Measurements from ENCODE around the gene SHMT1.
"Not testable (repeated sequence)": the region's sequence is repeated elsewhere in the genome, so short reads cannot be mapped to it uniquely, and the experiment has no call there.

SHMT1 gene

DNA sequence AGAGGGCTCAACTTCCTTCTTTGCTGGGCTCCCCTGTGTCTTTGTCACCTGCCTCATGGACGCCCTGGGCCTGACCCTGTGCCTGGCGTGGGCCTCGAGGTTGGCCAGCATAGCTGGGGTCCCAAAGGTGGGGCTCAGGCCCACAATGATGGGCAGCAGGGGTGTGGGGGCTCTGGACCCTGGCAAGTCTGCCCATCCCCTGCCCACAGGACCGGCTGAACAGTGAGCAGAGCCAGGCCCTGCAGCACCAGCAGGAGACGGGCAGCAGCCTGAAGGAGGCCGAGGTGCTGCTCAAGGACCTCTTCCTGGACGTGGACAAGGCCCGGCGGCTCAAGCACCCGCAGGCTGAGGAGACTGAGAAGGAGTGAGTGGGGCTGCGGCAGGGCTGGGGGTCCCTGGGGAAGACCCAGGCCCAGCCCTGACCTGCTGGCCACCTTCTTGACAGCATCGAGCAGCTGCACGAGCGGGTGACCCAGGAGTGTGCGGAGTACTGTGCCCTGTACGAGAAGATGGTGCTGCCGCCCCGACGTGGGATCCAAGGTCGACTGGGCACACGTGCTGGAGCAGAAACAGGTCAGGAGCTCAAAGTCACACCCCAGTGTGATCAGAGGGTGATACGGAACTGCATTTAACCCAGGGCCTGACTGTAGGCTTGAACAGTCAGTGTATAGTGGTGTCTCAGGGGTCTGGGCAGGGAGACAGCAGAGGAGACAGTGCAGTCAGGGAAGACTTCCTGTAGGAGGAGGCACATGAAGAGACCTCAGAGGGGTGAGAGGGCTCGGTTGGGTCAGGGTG is 18.0 kb upstream of the SHMT1 start (continued):
- TF ChIP-seq ZFP30 (CRISPR knock-in tag; IDR thresholded peaks at IDR 0.05) (no peak), ZNF70 (CRISPR knock-in tag; IDR thresholded peaks at IDR 0.05) (no peak), ZC3H10 (CRISPR knock-in tag; IDR thresholded peaks at IDR 0.05) (no peak), ZNF565 (CRISPR knock-in tag; conservative IDR thresholded peaks at IDR 0.05; ENCODE audit: low read depth) (no peak), GLIS3 (CRISPR knock-in tag; IDR thresholded peaks at IDR 0.05) (no peak), ARNTL (CRISPR knock-in tag; IDR thresholded peaks at IDR 0.05; ENCODE audit: borderline replicate concordance, low read depth) (no peak)

DNA sequence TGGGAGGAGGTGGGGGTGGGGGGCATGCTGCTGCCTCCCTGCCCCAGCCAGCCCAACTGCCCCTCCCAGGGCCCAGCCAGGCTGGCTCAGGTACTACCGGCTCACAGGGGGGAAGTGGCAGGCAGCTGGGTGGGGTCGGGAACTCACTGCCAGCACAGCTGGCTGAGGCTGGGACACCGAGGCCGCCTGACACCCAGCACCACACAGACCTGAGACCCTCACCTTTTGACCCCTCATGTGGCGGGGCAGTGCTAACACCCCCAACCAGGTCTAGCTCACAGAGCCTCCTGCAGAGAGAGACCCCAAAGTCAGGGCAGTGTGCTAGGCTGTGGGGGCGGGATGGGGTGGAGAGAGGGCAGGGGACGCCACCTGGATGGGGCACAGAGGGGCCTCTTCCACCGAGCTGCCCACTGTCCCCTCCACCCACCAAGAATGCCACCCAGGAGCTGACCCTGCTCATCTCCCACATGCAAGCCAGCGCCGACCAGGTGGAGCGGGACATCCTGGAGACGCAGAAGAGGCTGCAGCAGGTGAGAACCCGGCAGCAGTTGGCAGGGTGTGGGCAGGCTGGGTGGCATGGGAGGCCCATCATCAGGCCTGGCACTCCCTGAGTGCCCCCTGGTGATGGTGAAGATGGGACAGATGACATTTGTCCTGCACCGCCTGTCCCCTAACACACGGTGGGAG is 17.3 kb upstream of the SHMT1 start:
- TF ChIP-seq SNAI2 (CRISPR knock-in tag; IDR thresholded peaks at IDR 0.05) (no peak), RARB (CRISPR knock-in tag; IDR thresholded peaks at IDR 0.05) (no peak), ARNTL (CRISPR knock-in tag; IDR thresholded peaks at IDR 0.05; ENCODE audit: borderline replicate concordance, low read depth) (no peak), ZNF565 (CRISPR knock-in tag; conservative IDR thresholded peaks at IDR 0.05; ENCODE audit: low read depth) (no peak)
- TF ChIP-seq, protein P1, sequence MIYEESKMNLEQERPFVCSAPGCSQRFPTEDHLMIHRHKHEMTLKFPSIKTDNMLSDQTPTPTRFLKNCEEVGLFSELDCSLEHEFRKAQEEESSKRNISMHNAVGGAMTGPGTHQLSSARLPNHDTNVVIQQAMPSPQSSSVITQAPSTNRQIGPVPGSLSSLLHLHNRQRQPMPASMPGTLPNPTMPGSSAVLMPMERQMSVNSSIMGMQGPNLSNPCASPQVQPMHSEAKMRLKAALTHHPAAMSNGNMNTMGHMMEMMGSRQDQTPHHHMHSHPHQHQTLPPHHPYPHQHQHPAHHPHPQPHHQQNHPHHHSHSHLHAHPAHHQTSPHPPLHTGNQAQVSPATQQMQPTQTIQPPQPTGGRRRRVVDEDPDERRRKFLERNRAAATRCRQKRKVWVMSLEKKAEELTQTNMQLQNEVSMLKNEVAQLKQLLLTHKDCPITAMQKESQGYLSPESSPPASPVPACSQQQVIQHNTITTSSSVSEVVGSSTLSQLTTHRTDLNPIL (CRISPR knock-in tag; IDR thresholded peaks at IDR 0.05; ENCODE audit: low read depth) = no peak
- no peak for ATAC-seq

DNA sequence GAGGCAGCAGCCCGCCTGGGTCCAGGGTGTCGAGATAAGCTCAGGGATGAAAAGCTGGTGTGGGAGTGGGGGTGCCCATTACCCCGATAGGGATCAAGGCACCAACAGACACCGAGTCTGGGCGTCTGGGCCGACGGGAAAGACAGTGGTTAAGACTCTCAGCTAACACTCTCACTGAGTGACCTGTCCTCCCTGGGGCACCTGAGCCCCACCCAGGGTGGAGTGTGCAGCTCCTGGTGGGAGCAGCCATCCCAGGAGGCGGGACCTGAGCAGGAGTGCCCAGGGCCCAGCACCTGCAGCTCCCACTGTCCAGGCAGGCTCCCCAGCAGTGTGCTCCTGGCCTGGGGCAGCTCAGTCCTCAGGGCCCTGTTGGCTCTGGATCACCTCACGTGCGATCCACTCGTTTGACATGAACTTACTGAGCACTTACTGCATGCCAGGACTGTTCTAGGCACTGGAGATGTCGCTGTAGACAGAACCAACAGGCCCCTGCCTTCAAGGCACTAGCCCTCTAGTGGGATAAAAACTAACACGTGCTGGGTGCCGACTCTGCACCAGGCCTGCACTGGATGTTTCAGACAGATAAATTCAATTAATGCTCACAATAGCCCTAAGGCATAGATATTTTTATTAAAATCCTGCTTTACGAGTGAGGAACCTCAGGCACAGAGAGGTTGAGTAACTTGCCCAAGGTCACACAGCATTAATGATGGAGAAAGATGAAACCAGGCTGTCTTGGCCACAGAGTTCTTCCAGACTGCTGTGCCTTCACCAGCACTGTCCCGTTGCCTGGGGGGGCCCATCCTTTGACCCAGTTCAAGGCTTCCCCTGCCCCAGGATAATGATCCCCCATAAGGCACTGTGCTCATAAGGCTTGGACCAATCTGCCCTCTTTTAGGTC is 16.1 kb upstream of the SHMT1 start:
- TF ChIP-seq, protein P2, sequence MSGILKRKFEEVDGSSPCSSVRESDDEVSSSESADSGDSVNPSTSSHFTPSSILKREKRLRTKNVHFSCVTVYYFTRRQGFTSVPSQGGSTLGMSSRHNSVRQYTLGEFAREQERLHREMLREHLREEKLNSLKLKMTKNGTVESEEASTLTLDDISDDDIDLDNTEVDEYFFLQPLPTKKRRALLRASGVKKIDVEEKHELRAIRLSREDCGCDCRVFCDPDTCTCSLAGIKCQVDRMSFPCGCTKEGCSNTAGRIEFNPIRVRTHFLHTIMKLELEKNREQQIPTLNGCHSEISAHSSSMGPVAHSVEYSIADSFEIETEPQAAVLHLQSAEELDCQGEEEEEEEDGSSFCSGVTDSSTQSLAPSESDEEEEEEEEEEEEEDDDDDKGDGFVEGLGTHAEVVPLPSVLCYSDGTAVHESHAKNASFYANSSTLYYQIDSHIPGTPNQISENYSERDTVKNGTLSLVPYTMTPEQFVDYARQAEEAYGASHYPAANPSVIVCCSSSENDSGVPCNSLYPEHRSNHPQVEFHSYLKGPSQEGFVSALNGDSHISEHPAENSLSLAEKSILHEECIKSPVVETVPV (CRISPR knock-in tag; IDR thresholded peaks at IDR 0.05) = no peak
- TF ChIP-seq TOX (CRISPR knock-in tag; IDR thresholded peaks at IDR 0.05; ENCODE audit: borderline replicate concordance) (no peak), ZFP30 (CRISPR knock-in tag; IDR thresholded peaks at IDR 0.05) (no peak), ZFP3 (CRISPR knock-in tag; IDR thresholded peaks at IDR 0.05) (no peak), ARNTL (CRISPR knock-in tag; IDR thresholded peaks at IDR 0.05; ENCODE audit: borderline replicate concordance, low read depth) (no peak), SNAI2 (CRISPR knock-in tag; IDR thresholded peaks at IDR 0.05) (no peak), BACH2 (CRISPR knock-in tag; IDR thresholded peaks at IDR 0.05; ENCODE audit: borderline replicate concordance) (no peak), ZNF565 (CRISPR knock-in tag; conservative IDR thresholded peaks at IDR 0.05; ENCODE audit: low read depth) (no peak)
- TF ChIP-seq, protein P3, sequence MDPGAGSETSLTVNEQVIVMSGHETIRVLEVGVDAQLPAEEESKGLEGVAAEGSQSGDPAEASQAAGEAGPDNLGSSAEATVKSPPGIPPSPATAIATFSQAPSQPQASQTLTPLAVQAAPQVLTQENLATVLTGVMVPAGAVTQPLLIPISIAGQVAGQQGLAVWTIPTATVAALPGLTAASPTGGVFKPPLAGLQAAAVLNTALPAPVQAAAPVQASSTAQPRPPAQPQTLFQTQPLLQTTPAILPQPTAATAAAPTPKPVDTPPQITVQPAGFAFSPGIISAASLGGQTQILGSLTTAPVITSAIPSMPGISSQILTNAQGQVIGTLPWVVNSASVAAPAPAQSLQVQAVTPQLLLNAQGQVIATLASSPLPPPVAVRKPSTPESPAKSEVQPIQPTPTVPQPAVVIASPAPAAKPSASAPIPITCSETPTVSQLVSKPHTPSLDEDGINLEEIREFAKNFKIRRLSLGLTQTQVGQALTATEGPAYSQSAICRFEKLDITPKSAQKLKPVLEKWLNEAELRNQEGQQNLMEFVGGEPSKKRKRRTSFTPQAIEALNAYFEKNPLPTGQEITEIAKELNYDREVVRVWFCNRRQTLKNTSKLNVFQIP (CRISPR knock-in tag; IDR thresholded peaks at IDR 0.05; ENCODE audit: borderline replicate concordance, low read depth) = no peak
- TF ChIP-seq, protein P1 (CRISPR knock-in tag; IDR thresholded peaks at IDR 0.05; ENCODE audit: low read depth) = no peak
- TF ChIP-seq, protein P4, sequence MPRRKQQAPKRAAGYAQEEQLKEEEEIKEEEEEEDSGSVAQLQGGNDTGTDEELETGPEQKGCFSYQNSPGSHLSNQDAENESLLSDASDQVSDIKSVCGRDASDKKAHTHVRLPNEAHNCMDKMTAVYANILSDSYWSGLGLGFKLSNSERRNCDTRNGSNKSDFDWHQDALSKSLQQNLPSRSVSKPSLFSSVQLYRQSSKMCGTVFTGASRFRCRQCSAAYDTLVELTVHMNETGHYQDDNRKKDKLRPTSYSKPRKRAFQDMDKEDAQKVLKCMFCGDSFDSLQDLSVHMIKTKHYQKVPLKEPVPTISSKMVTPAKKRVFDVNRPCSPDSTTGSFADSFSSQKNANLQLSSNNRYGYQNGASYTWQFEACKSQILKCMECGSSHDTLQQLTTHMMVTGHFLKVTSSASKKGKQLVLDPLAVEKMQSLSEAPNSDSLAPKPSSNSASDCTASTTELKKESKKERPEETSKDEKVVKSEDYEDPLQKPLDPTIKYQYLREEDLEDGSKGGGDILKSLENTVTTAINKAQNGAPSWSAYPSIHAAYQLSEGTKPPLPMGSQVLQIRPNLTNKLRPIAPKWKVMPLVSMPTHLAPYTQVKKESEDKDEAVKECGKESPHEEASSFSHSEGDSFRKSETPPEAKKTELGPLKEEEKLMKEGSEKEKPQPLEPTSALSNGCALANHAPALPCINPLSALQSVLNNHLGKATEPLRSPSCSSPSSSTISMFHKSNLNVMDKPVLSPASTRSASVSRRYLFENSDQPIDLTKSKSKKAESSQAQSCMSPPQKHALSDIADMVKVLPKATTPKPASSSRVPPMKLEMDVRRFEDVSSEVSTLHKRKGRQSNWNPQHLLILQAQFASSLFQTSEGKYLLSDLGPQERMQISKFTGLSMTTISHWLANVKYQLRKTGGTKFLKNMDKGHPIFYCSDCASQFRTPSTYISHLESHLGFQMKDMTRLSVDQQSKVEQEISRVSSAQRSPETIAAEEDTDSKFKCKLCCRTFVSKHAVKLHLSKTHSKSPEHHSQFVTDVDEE (CRISPR knock-in tag; IDR thresholded peaks at IDR 0.05) = no peak
- ATAC-seq = no peak; the same call in 2 of the 3 replicates

DNA sequence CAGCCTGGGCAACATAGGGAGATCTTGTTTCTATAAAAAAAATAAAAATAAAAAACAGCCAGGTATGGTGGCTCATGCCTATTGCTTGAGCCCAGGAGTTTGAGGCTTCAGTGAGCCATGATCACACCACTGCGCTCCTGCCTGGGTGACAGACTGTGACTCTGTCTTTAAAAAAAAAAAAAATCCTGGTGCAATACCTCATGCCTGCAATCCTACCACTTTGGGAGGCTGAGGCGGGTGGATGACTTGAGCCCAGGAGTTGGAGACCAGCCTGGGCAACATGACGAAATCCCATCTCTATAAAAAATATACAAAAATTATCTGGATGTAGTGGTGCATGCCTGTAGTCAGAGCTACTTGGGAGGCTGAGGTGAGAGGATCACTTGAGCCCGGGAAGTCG is 15.3 kb upstream of the SHMT1 start:
- not testable (repeated sequence) for ATAC-seq

Data from SK-N-SH treated with all-trans-retinoic acid at 6 μM for 48 hours (cell line).